OCI-LY3 (cell line): ENCODE results near the gene IGFBP3.

Experiments used
- CTCF ChIP-seq: fragments of 200-600, 300-600 bp; sonication (generic); IDR thresholded peaks from 2 replicates; pipeline ENCODE4 v1.5.1; 2014; ENCODE audit warnings: antibody characterized with exemption, low read length, low read depth
- EZH2phosphoT487 ChIP-seq: fragments of 200-600 bp; shearing (Covaris generic); IDR thresholded peaks from 2 replicates; pipeline ENCODE4 v1.6.1; 2018; ENCODE audit warnings: antibody characterized with exemption, mixed run types, low read depth

- peak; percentile 77 for TF ChIP-seq CTCF
- no peak for TF ChIP-seq EZH2phosphoT487
Observed at GRCh38 chr7:45890902-45891461, 30.1 kb downstream of the IGFBP3 start.
